ENCODE measurements around the gene ZNF786. TPM values are rescaled to one million over a fixed set of nuclear protein-coding genes. Genes with fewer than 3 reads are reported as not detected.

The ZNF786 gene

Small RNA genes within 50 kb of the gene (small RNA-seq; reads per million reads assigned to genes)
- gene COX6B1P1 (ENCODE audit: insufficient read depth), result not detected
- gene RN7SL521P (ENCODE audit: insufficient read depth), result 3.9 reads per million, percentile 6 among the genes with 10 or more reads in this experiment
- gene RNU6-650P (ENCODE audit: insufficient read depth), result not detected
